ENCODE measurements around the gene KIRREL2.

DNA sequence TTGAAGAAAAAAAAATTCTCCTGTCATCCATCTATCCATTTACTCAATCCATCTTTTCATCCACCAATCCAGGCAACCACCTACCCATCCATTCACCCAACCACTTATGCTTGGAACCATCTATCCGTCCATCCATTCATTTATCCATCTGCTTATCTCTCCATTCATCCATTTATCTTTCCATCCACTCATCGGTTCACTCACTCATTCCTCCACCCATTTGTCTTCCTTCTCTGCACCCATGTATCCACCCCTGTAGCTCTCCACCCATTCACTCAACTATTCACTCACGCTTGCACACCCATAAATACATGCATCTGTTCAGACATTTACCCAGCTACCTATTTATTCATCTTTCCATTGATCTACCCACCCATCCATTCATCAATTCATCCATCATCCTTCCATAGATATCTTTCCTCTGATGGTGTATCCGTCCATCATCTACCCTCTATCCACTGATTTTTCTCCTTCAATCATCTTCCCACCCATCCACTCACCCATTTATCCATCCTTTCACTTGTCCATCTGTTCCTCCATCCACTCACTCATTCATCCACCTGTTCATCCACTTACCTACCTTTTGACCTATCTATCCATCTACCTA lies 13.9 kb upstream of the KIRREL2 start:
- TF ChIP-seq, protein P1, sequence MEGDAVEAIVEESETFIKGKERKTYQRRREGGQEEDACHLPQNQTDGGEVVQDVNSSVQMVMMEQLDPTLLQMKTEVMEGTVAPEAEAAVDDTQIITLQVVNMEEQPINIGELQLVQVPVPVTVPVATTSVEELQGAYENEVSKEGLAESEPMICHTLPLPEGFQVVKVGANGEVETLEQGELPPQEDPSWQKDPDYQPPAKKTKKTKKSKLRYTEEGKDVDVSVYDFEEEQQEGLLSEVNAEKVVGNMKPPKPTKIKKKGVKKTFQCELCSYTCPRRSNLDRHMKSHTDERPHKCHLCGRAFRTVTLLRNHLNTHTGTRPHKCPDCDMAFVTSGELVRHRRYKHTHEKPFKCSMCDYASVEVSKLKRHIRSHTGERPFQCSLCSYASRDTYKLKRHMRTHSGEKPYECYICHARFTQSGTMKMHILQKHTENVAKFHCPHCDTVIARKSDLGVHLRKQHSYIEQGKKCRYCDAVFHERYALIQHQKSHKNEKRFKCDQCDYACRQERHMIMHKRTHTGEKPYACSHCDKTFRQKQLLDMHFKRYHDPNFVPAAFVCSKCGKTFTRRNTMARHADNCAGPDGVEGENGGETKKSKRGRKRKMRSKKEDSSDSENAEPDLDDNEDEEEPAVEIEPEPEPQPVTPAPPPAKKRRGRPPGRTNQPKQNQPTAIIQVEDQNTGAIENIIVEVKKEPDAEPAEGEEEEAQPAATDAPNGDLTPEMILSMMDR (IDR thresholded peaks at IDR 0.05), result no peak
- TF ChIP-seq POLR2A (IDR thresholded peaks at IDR 0.05), result no peak

All from transverse colon (tissue), 3 donors.